ENCODE data around the gene PPM1L. TPM values are rescaled to one million over a fixed set of nuclear protein-coding genes. Genes with fewer than 3 reads are reported as not detected.
"Not testable (repeated sequence)": the region's sequence is repeated elsewhere in the genome, so short reads cannot be mapped to it uniquely, and the experiment has no call there.

Gene PPM1L
- 0.66 and 0.72 TPM in 2 replicates for polyA plus RNA-seq (2011; rRNA removed)
- 1.0 and 2.6 TPM in 2 replicates for polyA minus RNA-seq (2011; rRNA and poly(A)+ RNA removed)

GRCh38 chr3:160755776-160756304 lies at the start of gene PPM1L:
Gene PPM1L (plus strand): TSS chr3:160756231.
- TF ChIP-seq, protein P1, sequence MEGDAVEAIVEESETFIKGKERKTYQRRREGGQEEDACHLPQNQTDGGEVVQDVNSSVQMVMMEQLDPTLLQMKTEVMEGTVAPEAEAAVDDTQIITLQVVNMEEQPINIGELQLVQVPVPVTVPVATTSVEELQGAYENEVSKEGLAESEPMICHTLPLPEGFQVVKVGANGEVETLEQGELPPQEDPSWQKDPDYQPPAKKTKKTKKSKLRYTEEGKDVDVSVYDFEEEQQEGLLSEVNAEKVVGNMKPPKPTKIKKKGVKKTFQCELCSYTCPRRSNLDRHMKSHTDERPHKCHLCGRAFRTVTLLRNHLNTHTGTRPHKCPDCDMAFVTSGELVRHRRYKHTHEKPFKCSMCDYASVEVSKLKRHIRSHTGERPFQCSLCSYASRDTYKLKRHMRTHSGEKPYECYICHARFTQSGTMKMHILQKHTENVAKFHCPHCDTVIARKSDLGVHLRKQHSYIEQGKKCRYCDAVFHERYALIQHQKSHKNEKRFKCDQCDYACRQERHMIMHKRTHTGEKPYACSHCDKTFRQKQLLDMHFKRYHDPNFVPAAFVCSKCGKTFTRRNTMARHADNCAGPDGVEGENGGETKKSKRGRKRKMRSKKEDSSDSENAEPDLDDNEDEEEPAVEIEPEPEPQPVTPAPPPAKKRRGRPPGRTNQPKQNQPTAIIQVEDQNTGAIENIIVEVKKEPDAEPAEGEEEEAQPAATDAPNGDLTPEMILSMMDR (IDR thresholded peaks at IDR 0.05; ENCODE audit: insufficient read depth, low read depth, low read length) = no peak
- ChIA-PET POLR2A (no interaction called here), CTCF (interaction anchor here (0.6 to 3.6 kb wide), 3 partner anchors 58 to 519 kb away, joined by 3 to 12 read pairs (median 3); no protein-coding TSS in a partner anchor)
- H3K36me3 ChIP-seq (ENCODE audit: control insufficient read depth, insufficient read depth, low read length) = no peaks in the 10 kb centered on the region
- peaks cover 13% of the 10 kb centered on the region for H3K27me3 ChIP-seq (ENCODE audit: control insufficient read depth, insufficient read depth, low read length)
- H3K4me3 ChIP-seq (ENCODE audit: low read depth, low read length) = peak within 1 kb of the TSS; percentile 63
- no peak for DNase-seq (ENCODE audit: low read depth)

DNA sequence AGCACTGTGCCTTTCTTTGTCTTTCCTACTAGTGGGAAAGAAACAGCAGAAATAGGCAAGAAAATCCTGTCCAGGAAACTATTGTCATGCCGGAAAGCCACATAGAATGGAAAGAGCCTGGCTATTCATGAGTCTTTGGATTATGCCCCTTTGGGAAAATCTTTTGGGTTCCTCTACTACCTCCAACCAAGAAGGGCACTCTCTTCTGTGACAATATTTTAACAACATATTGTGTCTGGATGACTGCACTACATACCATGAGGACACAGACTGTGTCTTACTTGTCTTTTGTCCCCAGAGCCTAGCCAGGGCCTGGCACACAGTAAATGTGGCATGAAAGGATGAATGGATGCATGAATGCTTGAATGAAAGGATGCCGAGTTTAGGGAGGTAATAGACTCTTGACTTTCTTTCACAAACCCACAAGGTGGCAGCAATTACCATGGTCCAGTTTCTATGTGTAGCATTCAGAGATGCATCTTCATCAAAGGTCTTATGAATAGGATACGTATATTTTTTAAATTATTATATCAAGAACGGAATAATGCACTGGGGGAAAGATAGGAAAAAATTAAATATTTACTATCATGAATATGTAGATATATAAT lies 48.7 kb upstream of the PPM1L start:
- POLR2A ChIA-PET = no interaction called here
- H3K4me3 ChIP-seq (ENCODE audit: low read depth, low read length) = no peak overlapping the region
- H3K27me3 ChIP-seq (ENCODE audit: control insufficient read depth, insufficient read depth, low read length) = peaks cover 5% of the 10 kb centered on the region
- CTCF ChIA-PET = interaction anchor here (1.2 kb wide), 1 partner anchor 234 kb away, joined by 7 read pairs; no protein-coding TSS in a partner anchor
- DNase-seq (ENCODE audit: low read depth) = no peak
- TF ChIP-seq, protein P1 (IDR thresholded peaks at IDR 0.05; ENCODE audit: insufficient read depth, low read depth, low read length) = peak; percentile 50
- no peaks in the 10 kb centered on the region for H3K36me3 ChIP-seq (ENCODE audit: control insufficient read depth, insufficient read depth, low read length)

- no peaks in the 10 kb centered on the region for H3K36me3 ChIP-seq (ENCODE audit: control insufficient read depth, insufficient read depth, low read length)
- TF ChIP-seq, protein P1 (IDR thresholded peaks at IDR 0.05; ENCODE audit: insufficient read depth, low read depth, low read length) = no peak
Observed at GRCh38 chr3:160709477-160710182, 46.4 kb upstream of the PPM1L start.

DNA sequence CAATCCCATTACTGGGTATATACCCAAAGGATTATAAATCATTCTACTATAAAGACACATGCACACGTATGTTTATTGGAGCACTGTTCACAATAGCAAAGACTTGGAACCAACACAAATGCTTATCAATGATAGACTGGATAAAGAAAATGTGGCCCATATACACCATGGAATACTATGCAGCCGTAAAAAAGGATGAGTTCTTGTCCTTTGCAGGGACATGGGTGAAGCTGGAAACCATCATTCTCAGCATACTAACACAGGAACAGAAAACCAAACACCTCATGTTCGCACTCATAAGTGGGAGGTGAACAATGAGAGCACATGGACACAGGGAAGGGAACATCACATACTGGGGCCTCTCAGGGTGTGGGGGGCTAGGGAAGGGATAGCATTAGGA lies 42.9 kb upstream of the PPM1L start:
- H3K4me3 ChIP-seq (ENCODE audit: low read depth, low read length); DNase-seq (ENCODE audit: low read depth); POLR2A ChIA-PET; H3K36me3 ChIP-seq (ENCODE audit: control insufficient read depth, insufficient read depth, low read length); H3K27me3 ChIP-seq (ENCODE audit: control insufficient read depth, insufficient read depth, low read length); CTCF ChIA-PET: not testable (repeated sequence)

More at GRCh38 chr3:160709477-160710182, 46.4 kb upstream of the PPM1L start:
- CTCF ChIA-PET = interaction anchor here (1.5 to 2.6 kb wide), 2 partner anchors 11 to 28 kb away, joined by 5 to 8 read pairs; no protein-coding TSS in a partner anchor
- Histone ChIP-seq H3K27me3 (ENCODE audit: control insufficient read depth, insufficient read depth, low read length) (peaks cover 5% of the 10 kb centered on the region), H3K4me3 (ENCODE audit: low read depth, low read length) (no peak overlapping the region)
- DNase-seq (ENCODE audit: low read depth) = no peak
- POLR2A ChIA-PET = no interaction called here

GRCh38 chr3:160719710-160720109 lies 36.3 kb upstream of the PPM1L start:
- Histone ChIP-seq H3K27me3 (ENCODE audit: control insufficient read depth, insufficient read depth, low read length) (no peaks in the 10 kb centered on the region; the same call in 1 of the 2 replicates), H3K36me3 (ENCODE audit: control insufficient read depth, insufficient read depth, low read length) (no peaks in the 10 kb centered on the region), H3K4me3 (ENCODE audit: low read depth, low read length) (no peak overlapping the region)
- ChIA-PET POLR2A (no interaction called here), CTCF (interaction anchor here (0.8 to 1.5 kb wide), 2 partner anchors 33 to 555 kb away, joined by 3 to 4 read pairs; no protein-coding TSS in a partner anchor)
- no peak for DNase-seq (ENCODE audit: low read depth)
- TF ChIP-seq, protein P1 (IDR thresholded peaks at IDR 0.05; ENCODE audit: insufficient read depth, low read depth, low read length) = no peak
